ENCODE measurements around the gene DNAH9.

DNA sequence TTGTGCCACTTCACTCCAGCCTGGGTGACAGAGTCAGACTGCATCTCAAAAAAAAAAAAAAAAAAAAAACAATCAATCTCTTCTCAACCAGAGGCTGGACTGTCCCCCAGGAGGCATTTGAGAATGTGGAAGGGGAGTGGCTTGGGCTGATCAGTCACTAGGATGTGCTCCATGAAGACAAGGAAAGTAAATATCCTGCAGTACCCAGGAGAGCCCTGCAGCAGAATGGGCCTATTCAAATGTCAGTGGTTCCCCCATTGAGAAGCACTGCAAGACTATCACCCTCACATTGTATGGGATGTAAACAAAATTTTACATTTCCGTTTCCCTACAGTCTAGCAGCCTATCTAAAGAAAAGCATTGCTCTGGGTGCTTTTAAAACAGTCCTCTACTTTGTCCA lies 70.3 kb downstream of the DNAH9 start:
- TF ChIP-seq REST (IDR thresholded peaks at IDR 0.05) (no peak), CTCF (IDR thresholded peaks at IDR 0.05) (no peak), NR3C1 (IDR thresholded peaks at IDR 0.05) (no peak), JUNB (IDR thresholded peaks at IDR 0.05) (no peak), KDM5A (IDR thresholded peaks at IDR 0.05) (no peak), HEYL (CRISPR knock-in tag; IDR thresholded peaks at IDR 0.05) (no peak)
- TF ChIP-seq, protein P1, sequence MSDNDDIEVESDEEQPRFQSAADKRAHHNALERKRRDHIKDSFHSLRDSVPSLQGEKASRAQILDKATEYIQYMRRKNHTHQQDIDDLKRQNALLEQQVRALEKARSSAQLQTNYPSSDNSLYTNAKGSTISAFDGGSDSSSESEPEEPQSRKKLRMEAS (IDR thresholded peaks at IDR 0.05) = no peak
- TF ChIP-seq, protein P2, sequence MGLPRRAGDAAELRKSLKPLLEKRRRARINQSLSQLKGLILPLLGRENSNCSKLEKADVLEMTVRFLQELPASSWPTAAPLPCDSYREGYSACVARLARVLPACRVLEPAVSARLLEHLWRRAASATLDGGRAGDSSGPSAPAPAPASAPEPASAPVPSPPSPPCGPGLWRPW (IDR thresholded peaks at IDR 0.05) = no peak
- TF ChIP-seq, protein P3, sequence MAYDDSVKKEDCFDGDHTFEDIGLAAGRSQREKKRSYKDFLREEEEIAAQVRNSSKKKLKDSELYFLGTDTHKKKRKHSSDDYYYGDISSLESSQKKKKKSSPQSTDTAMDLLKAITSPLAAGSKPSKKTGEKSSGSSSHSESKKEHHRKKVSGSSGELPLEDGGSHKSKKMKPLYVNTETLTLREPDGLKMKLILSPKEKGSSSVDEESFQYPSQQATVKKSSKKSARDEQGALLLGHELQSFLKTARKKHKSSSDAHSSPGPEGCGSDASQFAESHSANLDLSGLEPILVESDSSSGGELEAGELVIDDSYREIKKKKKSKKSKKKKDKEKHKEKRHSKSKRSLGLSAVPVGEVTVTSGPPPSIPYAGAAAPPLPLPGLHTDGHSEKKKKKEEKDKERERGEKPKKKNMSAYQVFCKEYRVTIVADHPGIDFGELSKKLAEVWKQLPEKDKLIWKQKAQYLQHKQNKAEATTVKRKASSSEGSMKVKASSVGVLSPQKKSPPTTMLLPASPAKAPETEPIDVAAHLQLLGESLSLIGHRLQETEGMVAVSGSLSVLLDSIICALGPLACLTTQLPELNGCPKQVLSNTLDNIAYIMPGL (CRISPR knock-in tag; IDR thresholded peaks at IDR 0.05; ENCODE audit: borderline replicate concordance) = no peak
